Spleen (tissue), 11 donors: Measurements from ENCODE around the gene ALKAL2. TPM values are rescaled to one million over a fixed set of nuclear protein-coding genes. Genes with fewer than 3 reads are reported as not detected.

Source experiments
- DNase-seq: peaks from one replicate; pipeline ENCODE4 v3.0.0-alpha.2; 2020
- H3K27ac ChIP-seq, 8 donors: fragments of 200-600 bp; sonication (generic) in 7 of 8; 1 replicate in 4 of 8; 2 replicates in 4 of 8; pipeline versions ENCODE4 v1.5.0 to v1.8.0; 2016 to 2021; ENCODE audit warnings: inconsistent platforms in 4 of 8, mild to moderate bottlenecking in 4 of 8, moderate library complexity in 1 of 8
- H3K27me3 ChIP-seq, 7 donors: fragments of 200-600 bp; sonication (generic) in 6 of 7; replicated peaks in 1 of 7; 1 replicate in 4 of 7; 2 replicates in 3 of 7; pipeline versions ENCODE4 v1.5.0 to v1.8.0; 2016 to 2021; ENCODE audit warnings: inconsistent platforms in 3 of 7, mild to moderate bottlenecking in 1 of 7
- H3K36me3 ChIP-seq, 6 donors: fragments of 200-600 bp; sonication (generic) in 5 of 6; 1 replicate in 4 of 6; 2 replicates in 2 of 6; pipeline versions ENCODE4 v1.5.0 to v1.8.0; 2016 to 2021; ENCODE audit warnings: inconsistent platforms in 2 of 6
- H3K4me1 ChIP-seq, 6 donors: fragments of 200-600 bp; sonication (generic) in 5 of 6; 1 replicate in 3 of 6; 2 replicates in 3 of 6; pipeline versions ENCODE4 v1.5.0 to v1.8.0; 2016 to 2021; ENCODE audit warnings: inconsistent platforms in 3 of 6
- H3K4me3 ChIP-seq, 8 donors: fragments of 200-600 bp; sonication (generic) in 7 of 8; 1 replicate in 4 of 8; 2 replicates in 4 of 8; pipeline versions ENCODE4 v1.5.0 to v1.8.0; 2016 to 2021; ENCODE audit warnings: inconsistent platforms in 4 of 8, mild to moderate bottlenecking in 4 of 8, moderate library complexity in 2 of 8
- H3K9me3 ChIP-seq, 8 donors: fragments of 200-600 bp; sonication (generic) in 7 of 8; 1 replicate in 4 of 8; 2 replicates in 4 of 8; pipeline versions ENCODE4 v1.5.0 to v1.8.0; 2016 to 2021; ENCODE audit warnings: inconsistent platforms in 4 of 8
- CTCF ChIP-seq, 11 experiments: fragments of 200-600 bp in 7 of 11; fragments of 450-650 bp in 4 of 11; sonication (generic) in 4 of 11; IDR thresholded peaks in 8 of 11; conservative IDR thresholded peaks in 3 of 11; 1 replicate in 7 of 11; 2 replicates in 4 of 11; pipeline versions ENCODE4 v1.4.0 to v1.8.0; 2016 to 2021; ENCODE audit warnings: antibody characterized with exemption in 11 of 11, inconsistent platforms in 4 of 11, mild to moderate bottlenecking in 1 of 11
- POLR2A ChIP-seq, 3 donors: fragments of 450-650 bp; IDR thresholded peaks; one replicate each; pipeline ENCODE4 v1.5.1; 2017; ENCODE audit warnings: antibody characterized with exemption in 3 of 3, mild to moderate bottlenecking in 1 of 3
- POLR2AphosphoS5 ChIP-seq, 3 donors: sonication (generic); formaldehyde crosslinking; IDR thresholded peaks; one replicate each; pipeline ENCODE4 v1.5.1; 2017; ENCODE audit warnings: antibody characterized with exemption in 3 of 3
- WGBS, 5 donors: extraction: QIAGEN DNeasy Blood & Tissue Kit in 3 of 5; methylation state at CpG; one replicate each; pipeline versions ENCODE4 v1.1.5 to v1.1.7; 2013 to 2018; 5-methylcytosine and 5-hydroxymethylcytosine counted together
- intact Hi-C: fragments of 100-400 bp; cut with DNase I; formaldehyde crosslinking; loops from one replicate; pipeline ENCODE4 v1.15.0; 2023; ENCODE audit warnings: low total_unique reads
- polyA plus RNA-seq, 3 donors: library from polyadenylated mRNA; stranded (reverse); fragments of 200-250 nt; gene quantifications; one replicate each; pipeline ENCODE4 v1.2.1, GENCODE V29; 2013
- total RNA-seq, 7 donors: library from RNA; depleted of rRNA in 3 of 7; stranded (reverse); fragments of >200 nt in 3 of 7; fragmentation: NEBNext Ultra II Directional in 4 of 7; extraction: Animal tissue kit (Norgen Biotek cat#: 25700) in 4 of 7; gene quantifications; one replicate each; pipeline versions ENCODE4 v1.1.0 to v1.2.1, GENCODE V29; 2016 to 2021
- donor health status: healthy with polysubstance abuse.
- donor health status: DM: no; HTN: no; CAD: no; lungs with moderate emphysema.
- donor health status: DM: no; HTN: no; CAD: no.
- donor health status: Bipolar disorder and iron deficiency.
- donor health status: healthy.
- donor health status: DM: no; HTN: no; CAD: no.
- donor health status: DM: yes; HTN: yes; CAD: no.

ALKAL2 gene
- total and polyA plus RNA-seq, 10 donors, result 2.1 to 22.9 (median 5.1) TPM

GRCh38 chr2:287471-287885, 413 bp downstream of the ALKAL2 start:
- Histone ChIP-seq H3K4me3 (peak overlapping the region; percentile 36 to 70 (median 55)), H3K27ac (peak overlapping the region in 7 of 8 donors; percentile 36 to 78 (median 63)), H3K36me3 (peaks cover 0 to 22% (median under 1%) of the 10 kb centered on the region in 6 donors), H3K9me3 (no peaks in the 10 kb centered on the region), H3K27me3 (peaks cover 0 to 55% (median 36%) of the 10 kb centered on the region in 7 donors), H3K4me1 (peaks cover 13 to 43% (median 33%) of the 10 kb centered on the region in 6 donors)
- intact Hi-C loops, result no loop called here
- TF ChIP-seq POLR2AphosphoS5 (IDR thresholded peaks at IDR 0.05) (no peak), POLR2A (IDR thresholded peaks at IDR 0.05) (no peak), CTCF (IDR thresholded peaks at IDR 0.05 in 8 of 11, conservative IDR thresholded peaks at IDR 0.05 in 3 of 11) (no peak)
- WGBS, 5 donors, result 0 to 1% (median 1%) methylated on average over 27 to 46 of the region's 46 CpGs
- no peak for DNase-seq

- H3K4me3 ChIP-seq, result peak overlapping the region in 7 of 8 donors; percentile 49 to 70 (median 58)
- intact Hi-C loops, result no loop called here
- H3K4me1 ChIP-seq, result peaks cover 13 to 43% (median 33%) of the 10 kb centered on the region in 6 donors
- peaks cover 0 to 28% (median 5%) of the 10 kb centered on the region in 6 donors for H3K36me3 ChIP-seq
- DNase-seq, result no peak
- H3K9me3 ChIP-seq, result no peaks in the 10 kb centered on the region
- WGBS, 5 donors, result 24 to 30% (median 28%) methylated on average over 20 of the region's 20 CpGs
- TF ChIP-seq CTCF (IDR thresholded peaks at IDR 0.05 in 8 of 11, conservative IDR thresholded peaks at IDR 0.05 in 3 of 11) (no peak), POLR2AphosphoS5 (IDR thresholded peaks at IDR 0.05) (peak in 2 of 3 donors; percentile 13 to 22)
- H3K27me3 ChIP-seq, result peaks cover 0 to 55% (median 36%) of the 10 kb centered on the region in 7 donors
- peak overlapping the region in 5 of 8 donors; percentile 58 to 78 (median 65) for H3K27ac ChIP-seq
Observed at GRCh38 chr2:286774-287392, 1.0 kb downstream of the ALKAL2 start.

GRCh38 chr2:286035-286434, 1.9 kb downstream of the ALKAL2 start:
- H3K36me3 ChIP-seq, result peaks cover 0 to 36% (median 14%) of the 10 kb centered on the region in 6 donors
- H3K4me3 ChIP-seq, result no peak overlapping the region
- H3K27ac ChIP-seq, result no peak overlapping the region
- peaks cover 0 to 53% (median 36%) of the 10 kb centered on the region in 7 donors for H3K27me3 ChIP-seq
- no peak for TF ChIP-seq CTCF (IDR thresholded peaks at IDR 0.05 in 8 of 11, conservative IDR thresholded peaks at IDR 0.05 in 3 of 11)
- TF ChIP-seq POLR2A (IDR thresholded peaks at IDR 0.05), result no peak
- no peak for TF ChIP-seq POLR2AphosphoS5 (IDR thresholded peaks at IDR 0.05)
- no peaks in the 10 kb centered on the region for H3K9me3 ChIP-seq
- no peak for DNase-seq
- peaks cover 13 to 43% (median 33%) of the 10 kb centered on the region in 6 donors for H3K4me1 ChIP-seq
- intact Hi-C loops, result no loop called here
- 85 to 91% (median 89%) methylated on average over 6 of the region's 6 CpGs for WGBS, 5 donors

- H3K9me3 ChIP-seq, result no peaks in the 10 kb centered on the region
- peaks cover 0 to 48% (median 36%) of the 10 kb centered on the region in 7 donors for H3K27me3 ChIP-seq
- no peak overlapping the region for H3K27ac ChIP-seq
- no peak overlapping the region for H3K4me3 ChIP-seq
- 85 to 93% (median 90%) methylated on average over 1 of the region's 1 CpG for WGBS, 5 donors
- H3K36me3 ChIP-seq, result peaks cover 0 to 41% (median 19%) of the 10 kb centered on the region in 6 donors
- DNase-seq, result no peak
- no peak for TF ChIP-seq POLR2A (IDR thresholded peaks at IDR 0.05)
- no peak for TF ChIP-seq POLR2AphosphoS5 (IDR thresholded peaks at IDR 0.05)
- no peak for TF ChIP-seq CTCF (IDR thresholded peaks at IDR 0.05 in 8 of 11, conservative IDR thresholded peaks at IDR 0.05 in 3 of 11)
- intact Hi-C loops, result no loop called here
- H3K4me1 ChIP-seq, result peaks cover 13 to 43% (median 33%) of the 10 kb centered on the region in 6 donors
Observed at GRCh38 chr2:285531-285930, 2.4 kb downstream of the ALKAL2 start.
